PC-9 (cell line): ENCODE data around the gene CEP57L1. TPM values are rescaled to one million over a fixed set of nuclear protein-coding genes. Genes with fewer than 3 reads are reported as not detected.

Experiments
- BruUV-seq: library from RNA; stranded (reverse); fragments of 400-500 nt; replicated peaks from 2 replicates; lab custom pipeline; 2021; lab: Mats Ljungman, UMichigan
- CTCF ChIA-PET: fragments of 300-600 bp; sonication (Branson Sonifier 250); formaldehyde crosslinking; loops from one replicate; lab custom pipeline; 2022; ENCODE audit warnings: antibody characterized with exemption; lab: Charles Lee
- POLR2A ChIA-PET: fragments of 300-600 bp; sonication (Branson Sonifier 250); formaldehyde crosslinking; loops from one replicate; lab custom pipeline; 2022; ENCODE audit warnings: antibody characterized with exemption; ENCODE audit not compliant: unreplicated experiment; lab: Charles Lee
- DNase-seq, 2 experiments: peaks; one replicate each; pipeline versions ENCODE4 v3.0.0 to v3.0.0-alpha.2; 2015 to 2022; ENCODE audit warnings: mixed read lengths in 1 of 2
- H2AFZ ChIP-seq: fragments of 200-600 bp; sonication (generic); 2 replicates; pipeline ENCODE4 v1.8.1; 2017; ENCODE audit warnings: antibody characterized with exemption
- H3F3A ChIP-seq: fragments of 200-600 bp; sonication (generic); 2 replicates; pipeline ENCODE4 v1.8.1; 2017; ENCODE audit warnings: antibody characterized with exemption, mild to moderate bottlenecking, low read depth; ENCODE audit not compliant: insufficient read depth
- H3K27ac ChIP-seq: fragments of 200-600 bp; sonication (generic); 2 replicates; pipeline ENCODE4 v1.6.1; 2016; ENCODE audit warnings: mixed run types
- H3K27me3 ChIP-seq: fragments of 200-600 bp; sonication (generic); 2 replicates; pipeline ENCODE4 v1.6.1; 2016; ENCODE audit warnings: low read depth, mixed run types; ENCODE audit not compliant: insufficient read depth
- H3K36me3 ChIP-seq: fragments of 200-600 bp; sonication (generic); 2 replicates; pipeline ENCODE4 v1.6.1; 2016; ENCODE audit warnings: low read depth, mixed run types
- H3K4me1 ChIP-seq: fragments of 200-600 bp; sonication (generic); replicated peaks from 2 replicates; pipeline ENCODE4 v1.6.1; 2016; ENCODE audit warnings: mixed run types; ENCODE audit not compliant: insufficient read depth
- H3K4me2 ChIP-seq: fragments of 200-600 bp; sonication (generic); 2 replicates; pipeline ENCODE4 v1.6.1; 2017; ENCODE audit warnings: mixed run types
- H3K4me3 ChIP-seq: fragments of 200-600 bp; sonication (generic); 2 replicates; pipeline ENCODE4 v1.6.1; 2016; ENCODE audit warnings: mixed run types
- H3K79me2 ChIP-seq: fragments of 200-600 bp; sonication (generic); 2 replicates; pipeline ENCODE4 v1.6.1; 2017; ENCODE audit warnings: low read depth, mixed run types
- H3K9me2 ChIP-seq: fragments of 200-600 bp; sonication (generic); 2 replicates; pipeline ENCODE4 v1.8.1; 2017; ENCODE audit warnings: mild to moderate bottlenecking; ENCODE audit not compliant: insufficient read depth
- H3K9me3 ChIP-seq: fragments of 200-600 bp; sonication (generic); 2 replicates; pipeline ENCODE4 v1.8.1; 2016; ENCODE audit warnings: low read depth; ENCODE audit not compliant: insufficient read depth
- H4K20me1 ChIP-seq: fragments of 200-600 bp; sonication (generic); 2 replicates; pipeline ENCODE4 v1.8.1; 2017; ENCODE audit not compliant: insufficient read depth
- EZH2 ChIP-seq: fragments of 200-600 bp; sonication (generic); IDR thresholded peaks from 2 replicates; pipeline ENCODE4 v1.8.0; 2017; ENCODE audit warnings: antibody characterized with exemption, low read depth
- intact Hi-C: fragments of 100-400 bp; cut with micrococcal nuclease; formaldehyde crosslinking; loops from one replicate; pipeline ENCODE4 v1.10.0; 2022; ENCODE audit not compliant: unreplicated experiment
- total RNA-seq: library from RNA; stranded (reverse); gene quantifications from 2 replicates; pipeline ENCODE4 v1.2.3, GENCODE V29; 2021
- TF ChIP-seq, protein P1 (sequence below): fragments of 200-600 bp; sonication (generic); conservative IDR thresholded peaks from 2 replicates; pipeline ENCODE4 v1.6.1; 2017; ENCODE audit warnings: mixed run types, antibody characterized with exemption, mild to moderate bottlenecking, moderate library complexity

CEP57L1 gene
- total RNA-seq, 1 experiment from 2014 or later: 18.3 TPM

DNA sequence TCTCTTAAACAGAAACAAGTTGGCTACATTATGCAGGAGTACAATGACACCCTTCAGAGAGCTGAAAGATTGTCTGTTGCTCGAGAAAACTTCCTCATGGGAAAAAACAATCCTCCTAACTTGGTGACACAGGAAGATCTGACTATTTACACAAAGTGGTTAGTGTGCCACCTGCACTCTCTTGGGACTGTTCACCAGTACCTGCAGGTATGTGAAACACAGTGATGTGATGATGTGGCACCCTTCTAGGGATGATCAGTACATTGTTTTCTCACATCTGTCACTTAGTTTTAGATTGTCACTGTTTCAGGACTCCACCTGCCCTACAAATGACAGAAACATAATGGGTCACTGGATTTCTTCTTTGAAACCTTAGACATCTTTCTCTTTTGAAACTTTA, 101.8 kb downstream of the CEP57L1 start:
- Histone ChIP-seq H3K27me3 (no peaks in the 10 kb centered on the region), H3F3A (no peaks in the 10 kb centered on the region), H3K4me2 (no peak overlapping the region), H3K9me2 (no peaks in the 10 kb centered on the region), H3K79me2 (no peaks in the 10 kb centered on the region), H3K4me3 (no peak overlapping the region), H3K27ac (no peak overlapping the region), H2AFZ (no peak overlapping the region), H3K36me3 (no peaks in the 10 kb centered on the region), H3K4me1 (no peaks in the 10 kb centered on the region), H3K9me3 (no peaks in the 10 kb centered on the region), H4K20me1 (no peaks in the 10 kb centered on the region)
- no peak for DNase-seq
- POLR2A ChIA-PET: interaction anchor here (0.5 kb wide), 1 partner anchor 176 kb away, joined by 6 read pairs; no protein-coding TSS in a partner anchor
- no peak for TF ChIP-seq EZH2
- TF ChIP-seq, protein P1, sequence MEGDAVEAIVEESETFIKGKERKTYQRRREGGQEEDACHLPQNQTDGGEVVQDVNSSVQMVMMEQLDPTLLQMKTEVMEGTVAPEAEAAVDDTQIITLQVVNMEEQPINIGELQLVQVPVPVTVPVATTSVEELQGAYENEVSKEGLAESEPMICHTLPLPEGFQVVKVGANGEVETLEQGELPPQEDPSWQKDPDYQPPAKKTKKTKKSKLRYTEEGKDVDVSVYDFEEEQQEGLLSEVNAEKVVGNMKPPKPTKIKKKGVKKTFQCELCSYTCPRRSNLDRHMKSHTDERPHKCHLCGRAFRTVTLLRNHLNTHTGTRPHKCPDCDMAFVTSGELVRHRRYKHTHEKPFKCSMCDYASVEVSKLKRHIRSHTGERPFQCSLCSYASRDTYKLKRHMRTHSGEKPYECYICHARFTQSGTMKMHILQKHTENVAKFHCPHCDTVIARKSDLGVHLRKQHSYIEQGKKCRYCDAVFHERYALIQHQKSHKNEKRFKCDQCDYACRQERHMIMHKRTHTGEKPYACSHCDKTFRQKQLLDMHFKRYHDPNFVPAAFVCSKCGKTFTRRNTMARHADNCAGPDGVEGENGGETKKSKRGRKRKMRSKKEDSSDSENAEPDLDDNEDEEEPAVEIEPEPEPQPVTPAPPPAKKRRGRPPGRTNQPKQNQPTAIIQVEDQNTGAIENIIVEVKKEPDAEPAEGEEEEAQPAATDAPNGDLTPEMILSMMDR: no peak
- BruUV-seq: no TSS peak
- intact Hi-C loops: no loop called here
- CTCF ChIA-PET: no interaction called here

DNA sequence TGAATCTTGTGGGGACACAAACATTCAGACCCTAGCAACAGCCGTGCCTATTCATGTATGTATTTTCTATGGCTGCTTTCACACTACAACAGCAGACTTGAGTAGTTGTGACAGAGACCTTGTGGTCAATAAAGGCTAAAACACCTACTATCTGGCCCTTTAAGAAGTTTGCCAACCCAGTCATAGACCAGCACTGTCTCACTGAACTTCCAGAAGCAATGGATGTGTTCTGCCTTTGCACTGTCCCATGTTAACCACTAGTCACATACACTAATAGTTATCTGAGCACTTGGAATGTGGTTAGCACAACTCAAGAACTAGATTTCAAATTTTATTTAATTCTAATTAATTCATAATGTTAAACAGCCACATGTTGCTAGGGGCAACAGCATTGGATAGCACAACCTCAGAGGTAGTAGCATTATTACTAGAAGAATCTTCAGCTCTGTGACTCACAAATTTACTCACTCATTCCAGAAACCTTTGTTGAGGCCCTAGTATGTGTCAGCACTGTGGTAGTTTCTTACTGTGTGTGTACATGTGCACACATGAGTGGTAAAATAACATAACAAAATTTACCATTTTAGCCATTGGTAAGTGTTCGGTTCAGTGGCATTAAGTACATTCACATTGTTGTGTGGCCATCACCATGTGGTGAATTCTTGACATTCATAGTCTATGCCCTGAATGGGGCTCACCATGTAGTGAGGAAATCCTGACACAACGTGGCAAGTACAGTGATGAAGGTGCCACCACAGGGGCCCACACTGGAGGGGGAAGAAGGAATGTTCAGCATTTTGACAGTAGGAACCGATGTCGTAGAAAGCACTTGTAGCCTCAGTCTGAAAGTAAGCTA, 107.3 kb downstream of the CEP57L1 start:
- Histone ChIP-seq H3F3A (no peaks in the 10 kb centered on the region), H2AFZ (no peak overlapping the region), H3K9me2 (no peaks in the 10 kb centered on the region), H3K9me3 (no peaks in the 10 kb centered on the region), H3K4me2 (no peak overlapping the region), H3K4me1 (no peaks in the 10 kb centered on the region), H3K27ac (no peak overlapping the region), H3K4me3 (no peak overlapping the region), H3K27me3 (no peaks in the 10 kb centered on the region), H3K79me2 (no peaks in the 10 kb centered on the region), H4K20me1 (no peaks in the 10 kb centered on the region), H3K36me3 (no peaks in the 10 kb centered on the region)
- no TSS peak for BruUV-seq
- intact Hi-C loops: no loop called here
- TF ChIP-seq, protein P1: no peak
- no peak for TF ChIP-seq EZH2
- DNase-seq: no peak
- ChIA-PET CTCF (no interaction called here), POLR2A (no interaction called here)

DNA sequence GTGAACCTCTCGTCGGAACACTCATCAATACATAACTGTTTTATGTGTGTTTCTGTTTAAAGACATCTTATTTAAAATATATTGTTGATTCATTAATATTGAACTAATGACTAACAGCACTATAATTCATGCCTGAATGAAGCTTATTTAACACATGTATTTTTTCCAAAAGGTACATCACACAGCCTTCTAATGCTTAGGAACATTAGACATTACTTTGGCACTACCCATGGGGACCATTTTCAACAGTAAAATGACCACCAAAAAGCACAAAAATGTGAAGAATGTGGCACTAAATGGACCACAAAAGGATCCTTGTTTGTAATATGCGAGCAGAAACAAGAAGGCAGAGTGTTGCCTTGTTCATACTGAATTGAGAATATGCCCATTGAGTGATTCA, 109.2 kb downstream of the CEP57L1 start:
- Histone ChIP-seq H3K27me3 (no peaks in the 10 kb centered on the region), H3K9me3 (no peaks in the 10 kb centered on the region), H3K4me3 (no peak overlapping the region), H4K20me1 (no peaks in the 10 kb centered on the region), H2AFZ (no peak overlapping the region), H3K4me2 (no peak overlapping the region), H3K27ac (no peak overlapping the region), H3K79me2 (no peaks in the 10 kb centered on the region), H3F3A (no peaks in the 10 kb centered on the region), H3K4me1 (no peaks in the 10 kb centered on the region), H3K9me2 (no peaks in the 10 kb centered on the region), H3K36me3 (no peaks in the 10 kb centered on the region)
- POLR2A ChIA-PET: no interaction called here
- intact Hi-C loops: no loop called here
- no peak for DNase-seq
- no peak for TF ChIP-seq EZH2
- TF ChIP-seq, protein P1: no peak
- BruUV-seq: no TSS peak
- CTCF ChIA-PET: no interaction called here
